ENCODE results near the gene PLAC9.

GRCh38 chr10:80122746-80123145 is 9.8 kb upstream of the PLAC9 start:
- TF ChIP-seq EZH2 (IDR thresholded peaks at IDR 0.05; ENCODE audit: insufficient read depth, poor library complexity, severe bottlenecking) (no peak), EZH2phosphoT487 (IDR thresholded peaks at IDR 0.05; ENCODE audit: insufficient read depth, low read depth) (no peak)
